Panc1 (cell line): Measurements from ENCODE around the gene C1orf115.

Experiments
- CTCF ChIP-seq: fragments of 450-650 bp; IDR thresholded peaks from 2 replicates; pipeline ENCODE4 v1.5.1; 2017; ENCODE audit warnings: mild to moderate bottlenecking
- POLR2AphosphoS5 ChIP-seq: IDR thresholded peaks from 2 replicates; pipeline ENCODE4 v1.6.1; 2012; ENCODE audit warnings: mild to moderate bottlenecking, low read depth, low read length, moderate library complexity
- REST ChIP-seq, 2 experiments: IDR thresholded peaks; 2 replicates each; pipeline ENCODE4 v1.6.1; 2011 to 2012; ENCODE audit warnings: low read depth in 2 of 2, control low read depth in 1 of 2, low read length in 1 of 2, mild to moderate bottlenecking in 1 of 2, moderate library complexity in 1 of 2; ENCODE audit not compliant: insufficient read depth in 1 of 2
- SIN3A ChIP-seq: IDR thresholded peaks from 2 replicates; pipeline ENCODE4 v1.6.1; 2012; ENCODE audit warnings: low read depth, mild to moderate bottlenecking, low read length, moderate library complexity, borderline replicate concordance; ENCODE audit not compliant: insufficient read depth

GRCh38 chr1:220702733-220703270 is 12.6 kb downstream of the C1orf115 start:
- TF ChIP-seq POLR2AphosphoS5 (no peak), CTCF (no peak), REST (IDR thresholded peaks at IDR 0.05; ENCODE audit: insufficient read depth in 1 of 2, low read depth in 2 of 2, low read length in 1 of 2) (no peak), SIN3A (no peak)
